ENCODE results near the gene PSMD3.

PSMD3 gene

GRCh38 chr17:39962642-39963220 lies 17.9 kb upstream of the PSMD3 start, which contains the start of gene GSDMA:
GSDMA (plus strand) TSS chr17:39963004; CDS start chr17:39965688, 2,684 bp downstream.
- no peak for DNase-seq

GRCh38 chr17:39963829-39964228 lies 16.8 kb upstream of the PSMD3 start:
- no peak for DNase-seq

GRCh38 chr17:39965017-39965699 lies 15.4 kb upstream of the PSMD3 start:
- DNase-seq, result no peak

- DNase-seq, result no peak
Measured at GRCh38 chr17:39966771-39967170, 13.8 kb upstream of the PSMD3 start.

DNA sequence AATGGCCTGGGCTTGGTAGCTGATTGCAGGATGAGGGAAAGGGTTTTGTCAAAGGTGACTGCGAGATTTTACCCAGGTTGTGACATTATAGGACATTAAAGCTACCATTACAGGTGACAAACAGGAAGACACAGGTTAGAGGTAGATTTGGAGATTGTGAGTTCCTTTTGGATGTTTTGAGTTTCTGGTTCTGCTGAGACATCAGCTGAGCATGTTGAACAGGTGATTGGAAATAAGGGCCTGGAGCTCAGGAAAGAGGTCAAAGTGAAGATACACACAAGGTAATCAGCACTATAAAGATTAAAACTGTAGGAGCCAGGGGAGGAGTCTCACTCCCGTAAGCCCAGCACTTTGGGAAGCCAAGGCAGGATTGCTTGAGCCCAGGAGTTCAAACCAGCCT lies 11.8 kb upstream of the PSMD3 start:
- DNase-seq, result no peak

- no peak for DNase-seq
Measured at GRCh38 chr17:39969375-39969774, 11.2 kb upstream of the PSMD3 start.

GRCh38 chr17:39970157-39970692 lies 10.4 kb upstream of the PSMD3 start:
- DNase-seq, result no peak

DNA sequence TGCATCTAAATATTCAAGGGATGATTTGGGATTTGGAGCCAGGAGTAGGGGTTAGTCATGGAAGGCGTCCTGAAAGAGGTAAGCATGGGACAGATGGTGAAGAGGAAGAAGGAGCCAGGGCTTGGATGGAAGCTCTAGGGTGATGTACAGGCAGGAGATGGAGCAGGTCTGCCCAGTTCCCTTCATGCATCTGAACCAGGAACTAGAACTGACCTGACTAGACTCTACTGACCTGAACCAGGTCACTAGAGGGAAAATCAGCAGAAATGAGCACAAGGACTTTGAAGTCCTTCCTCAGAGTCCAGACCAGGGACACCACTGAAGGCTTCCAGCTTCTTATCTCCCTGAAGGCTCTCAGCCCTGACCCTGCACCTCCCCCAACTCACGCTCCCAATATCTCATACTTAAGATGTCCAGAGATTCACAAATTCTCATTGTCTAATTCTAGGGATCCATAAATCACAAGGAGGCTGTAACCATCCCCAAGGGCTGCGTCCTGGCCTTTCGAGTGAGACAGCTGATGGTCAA lies 9.5 kb upstream of the PSMD3 start:
- DNase-seq, result no peak

DNA sequence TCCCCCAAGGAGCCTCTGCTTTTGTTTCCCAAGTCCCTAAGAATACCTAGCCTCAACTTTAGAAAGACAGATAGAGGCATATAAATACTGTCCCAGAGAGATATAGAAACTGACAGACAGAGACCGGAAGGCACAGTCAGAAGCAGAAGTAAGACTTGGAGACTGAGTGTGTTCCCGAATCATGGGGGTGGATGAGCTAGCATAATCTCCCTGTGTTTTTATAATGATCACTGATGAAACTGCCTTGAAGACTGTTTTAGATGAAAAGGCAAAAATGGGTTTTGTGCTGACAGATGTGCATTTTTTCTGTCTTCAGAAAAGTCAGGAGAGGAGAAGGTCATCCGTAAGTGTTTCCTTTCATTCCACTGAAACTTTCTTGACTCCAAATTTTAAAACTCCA lies 8.3 kb upstream of the PSMD3 start:
- no peak for DNase-seq

- no peak for DNase-seq
Measured at GRCh38 chr17:39973496-39973895, 7.1 kb upstream of the PSMD3 start.

DNA sequence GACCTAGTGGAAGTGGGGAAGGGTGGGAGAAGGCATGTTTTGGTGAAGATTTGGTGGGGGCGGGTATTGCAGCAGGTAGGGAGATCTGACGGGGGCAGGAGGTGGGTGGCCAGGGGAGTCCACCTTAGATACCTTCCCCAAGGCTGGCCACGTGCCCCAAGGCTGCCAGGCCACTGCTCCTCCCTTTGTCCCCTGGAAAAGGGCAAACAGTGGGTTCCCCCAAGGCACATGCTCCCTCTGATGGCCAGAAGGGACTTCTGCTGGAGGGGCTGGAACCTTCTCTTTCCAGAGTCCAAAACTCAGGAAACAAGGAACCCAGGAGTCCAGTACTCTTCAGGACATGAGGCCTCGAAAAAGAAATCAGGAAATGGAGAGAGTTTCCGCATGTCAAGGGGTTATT lies 6.2 kb upstream of the PSMD3 start:
- DNase-seq, result no peak

DNA sequence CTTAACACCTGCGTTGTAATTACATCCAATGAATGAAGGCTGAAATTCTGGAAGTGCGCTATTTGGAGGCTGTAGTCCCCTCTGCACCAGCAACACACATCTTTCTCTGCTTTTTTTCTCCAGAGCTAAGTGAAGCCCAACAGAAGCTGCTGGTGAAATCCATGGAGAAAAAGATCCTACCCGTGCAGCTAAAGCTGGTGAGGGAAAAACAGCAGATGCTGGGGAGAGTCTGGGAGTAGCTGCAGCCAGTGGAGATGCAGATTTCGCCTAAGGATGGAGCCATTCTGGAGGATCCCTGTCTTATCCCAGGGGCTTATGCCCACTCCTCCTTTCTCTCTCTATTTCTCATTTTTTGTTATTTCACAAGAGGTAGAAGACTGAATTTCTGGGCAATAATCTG lies 4.8 kb upstream of the PSMD3 start:
- no peak for DNase-seq

DNA sequence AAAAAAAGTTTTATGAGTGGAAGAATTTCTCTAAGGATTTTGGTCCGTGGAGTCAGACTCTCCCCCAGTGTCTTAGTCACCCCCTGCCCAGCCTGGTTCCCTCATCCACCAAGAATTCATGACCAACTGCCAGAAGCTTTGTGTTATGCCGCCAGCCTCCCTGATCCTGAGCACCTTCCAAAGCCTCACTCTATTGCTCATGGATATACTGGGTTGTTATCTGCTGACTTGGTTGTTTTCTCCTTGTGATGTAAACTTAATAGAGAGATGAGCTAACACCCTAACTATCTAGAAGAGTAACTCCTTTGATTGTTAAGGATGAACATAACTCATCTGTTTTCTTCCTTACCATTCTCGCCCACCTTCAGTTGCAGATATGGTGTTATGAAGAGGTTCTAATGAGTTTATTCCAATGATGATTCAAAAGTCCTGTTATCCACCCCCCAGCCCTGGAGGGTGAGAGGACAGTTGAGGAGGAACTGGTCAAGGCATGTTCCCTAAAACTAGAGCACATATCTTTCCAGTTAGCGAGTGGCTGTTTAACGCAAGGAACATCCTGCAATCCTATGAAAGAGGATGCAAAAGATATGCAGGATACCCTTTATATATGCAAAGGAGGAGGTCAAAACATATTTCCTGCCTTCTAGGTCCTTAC lies 1.5 kb upstream of the PSMD3 start:
- DNase-seq, result no peak

DNA sequence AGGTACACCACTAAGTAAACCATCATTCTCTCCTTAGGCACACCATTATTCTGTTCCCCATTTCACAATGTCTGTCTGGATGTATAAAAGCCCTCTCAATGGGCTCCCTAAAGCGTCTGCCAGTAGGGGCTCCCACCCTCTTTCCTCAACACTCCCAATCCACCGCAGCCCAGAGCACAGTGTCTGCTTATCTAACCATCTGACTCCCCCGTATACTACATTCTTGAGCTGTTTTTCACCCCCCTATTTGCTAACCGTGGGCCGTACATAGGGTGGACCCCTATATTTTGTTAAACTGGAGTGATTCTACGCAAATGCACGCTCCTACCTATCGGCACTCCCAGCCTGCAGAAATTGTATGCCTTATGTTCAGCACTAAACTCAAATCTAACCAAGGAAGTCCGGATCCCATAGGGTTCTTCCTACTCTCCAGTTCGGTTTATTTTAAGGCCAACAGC lies 685 bp upstream of the PSMD3 start:
- peak; percentile 53 for DNase-seq

- DNase-seq, result no peak
Measured at GRCh38 chr17:39981207-39981741, 667 bp downstream of the PSMD3 start.

DNA sequence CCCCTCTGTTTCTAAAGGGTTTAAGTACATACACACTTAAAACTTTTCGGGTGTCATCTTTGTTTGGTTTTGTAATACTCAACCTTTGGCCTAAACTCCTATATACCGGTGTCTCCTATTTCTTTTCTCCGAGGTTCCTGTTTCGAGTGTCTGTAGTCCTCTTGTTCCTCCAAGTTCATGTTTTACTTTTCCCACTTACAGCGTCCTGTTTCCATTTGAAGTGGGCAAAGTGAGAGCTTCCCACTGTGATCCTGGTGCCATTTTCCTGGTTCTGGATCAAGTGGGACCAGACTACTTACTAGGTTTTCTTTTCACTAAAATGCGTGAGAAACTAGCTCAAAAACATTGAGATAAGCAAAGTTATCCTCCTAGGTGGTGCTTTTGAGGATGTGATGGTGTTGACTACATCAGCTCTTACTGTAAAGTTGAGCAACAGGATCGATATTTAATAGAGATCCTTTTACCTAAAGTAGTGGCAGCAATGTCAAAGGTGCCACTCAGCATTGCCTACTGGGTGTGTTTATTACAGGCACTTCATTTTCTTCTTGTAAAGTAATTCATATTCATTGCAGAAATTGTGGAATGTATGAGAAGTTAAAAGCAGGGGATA lies 1.3 kb downstream of the PSMD3 start:
- no peak for DNase-seq

- no peak for DNase-seq
Measured at GRCh38 chr17:39988206-39988810, 7.7 kb downstream of the PSMD3 start.

DNA sequence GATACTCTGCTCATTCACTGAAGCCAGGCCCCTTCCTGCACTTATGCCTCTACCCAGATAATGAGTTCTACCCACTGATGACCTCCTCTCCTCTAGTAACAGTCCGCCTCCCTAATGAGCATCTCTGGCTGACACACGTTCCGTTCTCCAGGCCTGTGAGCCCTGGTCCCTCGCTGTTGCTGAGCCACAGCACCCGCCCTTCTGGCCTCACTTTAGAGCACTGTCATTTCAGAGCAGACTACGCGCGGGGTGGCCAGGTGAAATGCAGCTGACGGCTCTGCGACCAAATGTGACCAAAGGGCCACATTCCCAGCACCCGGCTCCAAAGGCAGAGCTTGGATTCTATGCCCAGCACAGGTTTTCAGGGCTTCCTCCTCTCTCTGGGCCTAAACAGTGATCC lies 13.8 kb downstream of the PSMD3 start:
- DNase-seq, result no peak

- DNase-seq, result no peak
Measured at GRCh38 chr17:39995438-39995837, 14.8 kb downstream of the PSMD3 start.

GRCh38 chr17:39996162-39996561 lies 15.6 kb downstream of the PSMD3 start:
- no peak for DNase-seq

GRCh38 chr17:39996800-39997199 lies 16.2 kb downstream of the PSMD3 start:
- DNase-seq, result no peak

- DNase-seq, result no peak
Measured at GRCh38 chr17:39997543-39997942, 16.9 kb downstream of the PSMD3 start.

GRCh38 chr17:39999067-39999466 lies 18.5 kb downstream of the PSMD3 start:
- no peak for DNase-seq

Measured in NCI-H69 (cell line).